Sigmoid colon (tissue), 4 donors: ENCODE data around the gene TENT4A.

ENCODE experiments used
- CTCF ChIP-seq, 4 experiments: fragments of 450-650 bp in 3 of 4; fragments of 200-600 bp in 1 of 4; IDR thresholded peaks; one replicate each; pipeline ENCODE4 v1.5.1; 2016 to 2019; ENCODE audit warnings: antibody characterized with exemption in 4 of 4, mild to moderate bottlenecking in 3 of 4, moderate library complexity in 2 of 4
- POLR2A ChIP-seq, 2 donors: fragments of 450-650 bp; IDR thresholded peaks; one replicate each; pipeline ENCODE4 v1.6.1; 2016; ENCODE audit warnings: antibody characterized with exemption in 2 of 2, mild to moderate bottlenecking in 2 of 2, moderate library complexity in 2 of 2
- POLR2AphosphoS5 ChIP-seq, 4 donors: sonication (generic); formaldehyde crosslinking; IDR thresholded peaks; one replicate each; pipeline ENCODE4 v1.6.1; 2017; ENCODE audit warnings: antibody characterized with exemption in 4 of 4

GRCh38 chr5:6772886-6773285 is 59.7 kb downstream of the TENT4A start:
- no peak for TF ChIP-seq CTCF (IDR thresholded peaks at IDR 0.05)
- no peak for TF ChIP-seq POLR2AphosphoS5 (IDR thresholded peaks at IDR 0.05)
- no peak for TF ChIP-seq POLR2A (IDR thresholded peaks at IDR 0.05)
